Measurements from ENCODE around the gene GGCT. TPM values are rescaled to one million over a fixed set of nuclear protein-coding genes. Genes with fewer than 3 reads are reported as not detected.
A peak's percentile ranks its signal among the peaks of the same experiment; 100 is the strongest.

The GGCT gene
- polyA plus RNA-seq, 3 donors: 7.6 to 18.1 (median 10.7) TPM

GRCh38 chr7:30460246-30460633, 44.4 kb downstream of the GGCT start:
- peaks cover 0 to 2% (median 0%) of the 10 kb centered on the region in 7 donors for H3K9me3 Mint-ChIP-seq
- no peak for DNase-seq
- Histone ChIP-seq H3K79me2 (ENCODE audit: insufficient read depth, low read length) (peaks cover 25% of the 10 kb centered on the region), H3K36me3 (replicated peaks in 1 of 2; ENCODE audit: control insufficient read depth in 1 of 2, insufficient read depth in 2 of 2, low read length in 2 of 2) (peaks cover 26 to 28% of the 10 kb centered on the region in 2 donors), H2AFZ (ENCODE audit: insufficient read depth, low read depth, low read length, poor library complexity, severe bottlenecking) (no peak overlapping the region), H4K20me1 (ENCODE audit: insufficient read depth, low read length) (peaks cover 5% of the 10 kb centered on the region), H3K4me1 (ENCODE audit: control insufficient read depth in 1 of 2, insufficient read depth in 2 of 2, low read length in 2 of 2) (peaks cover 51 to 57% of the 10 kb centered on the region in 2 donors), H3K27me3 (ENCODE audit: control insufficient read depth in 2 of 2, insufficient read depth in 2 of 2, low read length in 2 of 2) (no peaks in the 10 kb centered on the region), H3K27ac (ENCODE audit: low read depth in 1 of 2, low read length in 2 of 2) (no peak overlapping the region), H3K9me3 (replicated peaks in 1 of 2; ENCODE audit: control insufficient read depth in 1 of 2, insufficient read depth in 1 of 2, low read length in 2 of 2) (no peaks in the 10 kb centered on the region), H3K9ac (ENCODE audit: insufficient read depth, low read length, poor library complexity, severe bottlenecking) (no peak overlapping the region), H3K4me3 (replicated peaks in 1 of 3; ENCODE audit: low read depth in 2 of 3, low read length in 3 of 3) (no peak overlapping the region), H3K4me2 (replicated peaks; ENCODE audit: extremely low read depth, low read length, poor library complexity, severe bottlenecking) (no peak overlapping the region)
- intact Hi-C loops (cut with micrococcal nuclease): no loop called here
- TF ChIP-seq CTCF (IDR thresholded peaks at IDR 0.05): no peak
- peaks cover 56% of the 10 kb centered on the region for H3K4me1 Mint-ChIP-seq
- peak overlapping the region in 1 of 7 donors; percentile 43 for H3K27ac Mint-ChIP-seq
- H3K36me3 Mint-ChIP-seq: peaks cover 28 to 35% of the 10 kb centered on the region in 2 donors
- peaks cover 0 to 2% (median 1%) of the 10 kb centered on the region in 3 donors for H3K27me3 Mint-ChIP-seq (ENCODE audit: low read depth in 3 of 3)
- WGBS (ENCODE audit: insufficient coverage): 93% methylated on average over 4 of the region's 4 CpGs
- no peak overlapping the region for H3K4me3 Mint-ChIP-seq

GRCh38 chr7:30459591-30460245, 44.9 kb downstream of the GGCT start:
- H3K4me2 ChIP-seq (replicated peaks; ENCODE audit: extremely low read depth, low read length, poor library complexity, severe bottlenecking): peak overlapping the region; percentile 10
- peak overlapping the region in 1 of 3 experiments; percentile 4 for H3K4me3 ChIP-seq (replicated peaks in 1 of 3; ENCODE audit: low read depth in 2 of 3, low read length in 3 of 3)
- no peaks in the 10 kb centered on the region for H3K27me3 ChIP-seq (ENCODE audit: control insufficient read depth in 2 of 2, insufficient read depth in 2 of 2, low read length in 2 of 2)
- Mint-ChIP-seq H3K36me3 (peaks cover 31 to 40% of the 10 kb centered on the region in 2 donors), H3K27me3 (ENCODE audit: low read depth in 3 of 3) (peaks cover 0 to 2% (median 1%) of the 10 kb centered on the region in 3 donors), H3K9me3 (peaks cover 0 to 2% (median 0%) of the 10 kb centered on the region in 7 donors), H3K4me1 (peaks cover 51% of the 10 kb centered on the region), H3K4me3 (peak overlapping the region; percentile 10 to 71), H3K27ac (peak overlapping the region; percentile 17 to 74 (median 65))
- H3K9ac ChIP-seq (ENCODE audit: insufficient read depth, low read length, poor library complexity, severe bottlenecking): no peak overlapping the region
- no peak overlapping the region for H2AFZ ChIP-seq (ENCODE audit: insufficient read depth, low read depth, low read length, poor library complexity, severe bottlenecking)
- WGBS (ENCODE audit: insufficient coverage): 47% methylated on average over 7 of the region's 9 CpGs
- peak overlapping the region in 1 of 2 donors; percentile 12 for H3K27ac ChIP-seq (ENCODE audit: low read depth in 1 of 2, low read length in 2 of 2)
- intact Hi-C loops (cut with micrococcal nuclease): loop anchor here in 1 of 2 donors (10.0 kb wide), 1 partner anchor 55 kb away; no protein-coding TSS in a partner anchor
- H3K79me2 ChIP-seq (ENCODE audit: insufficient read depth, low read length): peaks cover 20% of the 10 kb centered on the region
- H3K4me1 ChIP-seq (ENCODE audit: control insufficient read depth in 1 of 2, insufficient read depth in 2 of 2, low read length in 2 of 2): peaks cover 46 to 52% of the 10 kb centered on the region in 2 donors
- no peak for DNase-seq
- TF ChIP-seq CTCF (IDR thresholded peaks at IDR 0.05): no peak
- H3K36me3 ChIP-seq (replicated peaks in 1 of 2; ENCODE audit: control insufficient read depth in 1 of 2, insufficient read depth in 2 of 2, low read length in 2 of 2): peaks cover 31 to 33% of the 10 kb centered on the region in 2 donors
- H3K9me3 ChIP-seq (replicated peaks in 1 of 2; ENCODE audit: control insufficient read depth in 1 of 2, insufficient read depth in 1 of 2, low read length in 2 of 2): no peaks in the 10 kb centered on the region
- peaks cover 5% of the 10 kb centered on the region for H4K20me1 ChIP-seq (ENCODE audit: insufficient read depth, low read length)

Measured in CD14-positive monocyte (primary cell).